ENCODE results near the gene SH3BP2. TPM values are rescaled to one million over a fixed set of nuclear protein-coding genes. Genes with fewer than 3 reads are reported as not detected.

Gene SH3BP2
- polyA plus RNA-seq, 1 donor (not counting 4 experiments of a cell fraction or from before 2014, with no cell fraction given): 11.2 TPM

GRCh38 chr4:2855584-2855983 lies 62.7 kb downstream of the SH3BP2 start:
- FAIRE-seq: no peak
- peaks cover 92% of the 10 kb centered on the region for H3K79me2 ChIP-seq (ENCODE audit: control insufficient read depth, insufficient read depth, low read length)
- no peak overlapping the region for H3K4me3 ChIP-seq (ENCODE audit: control insufficient read depth in 2 of 3, extremely low read depth in 1 of 3, insufficient read depth in 2 of 3, low read depth in 1 of 3, low read length in 3 of 3)
- no peak overlapping the region for H2AFZ ChIP-seq (ENCODE audit: control insufficient read depth, low read length)
- no peak overlapping the region for H3K9ac ChIP-seq (ENCODE audit: control insufficient read depth, extremely low read depth, insufficient read depth, low read length)
- no peak for TF ChIP-seq EZH2 (IDR thresholded peaks at IDR 0.05; ENCODE audit: low read length)
- H3K27ac ChIP-seq (ENCODE audit: control insufficient read depth, insufficient read depth, low read length): no peak overlapping the region
- H3K36me3 ChIP-seq (ENCODE audit: control insufficient read depth in 2 of 2, extremely low read depth in 1 of 2, insufficient read depth in 2 of 2, low read length in 2 of 2): peaks cover 0 to 4% of the 10 kb centered on the region in 2 experiments
- no peak overlapping the region for H3K4me2 ChIP-seq (ENCODE audit: control insufficient read depth, extremely low read depth, insufficient read depth, low read depth, low read length)
- peaks cover 7% of the 10 kb centered on the region for H4K20me1 ChIP-seq (ENCODE audit: control insufficient read depth, extremely low read depth, insufficient read depth, low read length)
- H3K4me1 ChIP-seq (ENCODE audit: control insufficient read depth, extremely low read depth, insufficient read depth, low read length): peaks cover 6% of the 10 kb centered on the region
- DNase-seq (ENCODE audit: low read depth, low spot score): no peak
- no peaks in the 10 kb centered on the region for H3K27me3 ChIP-seq (ENCODE audit: control insufficient read depth, extremely low read depth, insufficient read depth, low read length)
- dilution Hi-C loops (cut with MboI; ENCODE audit: extremely low pct_ligation_motif_present, low sequenced_read_pairs): no loop called here
- no peaks in the 10 kb centered on the region for H3K9me3 ChIP-seq (ENCODE audit: control insufficient read depth, low read depth, low read length)
- H3K9me1 ChIP-seq (ENCODE audit: control insufficient read depth, extremely low read depth, insufficient read depth, low read length): no peaks in the 10 kb centered on the region

GRCh38 chr4:2856266-2856665 lies 63.4 kb downstream of the SH3BP2 start:
- Histone ChIP-seq H3K79me2 (ENCODE audit: control insufficient read depth, insufficient read depth, low read length) (peaks cover 91% of the 10 kb centered on the region), H3K27me3 (ENCODE audit: control insufficient read depth, extremely low read depth, insufficient read depth, low read length) (no peaks in the 10 kb centered on the region), H3K9me3 (ENCODE audit: control insufficient read depth, low read depth, low read length) (no peaks in the 10 kb centered on the region), H3K4me2 (ENCODE audit: control insufficient read depth, extremely low read depth, insufficient read depth, low read depth, low read length) (no peak overlapping the region), H3K4me3 (ENCODE audit: control insufficient read depth in 2 of 3, extremely low read depth in 1 of 3, insufficient read depth in 2 of 3, low read depth in 1 of 3, low read length in 3 of 3) (no peak overlapping the region), H3K9ac (ENCODE audit: control insufficient read depth, extremely low read depth, insufficient read depth, low read length) (no peak overlapping the region), H3K9me1 (ENCODE audit: control insufficient read depth, extremely low read depth, insufficient read depth, low read length) (no peaks in the 10 kb centered on the region), H3K4me1 (ENCODE audit: control insufficient read depth, extremely low read depth, insufficient read depth, low read length) (peaks cover 7% of the 10 kb centered on the region), H3K27ac (ENCODE audit: control insufficient read depth, insufficient read depth, low read length) (no peak overlapping the region), H3K36me3 (ENCODE audit: control insufficient read depth in 2 of 2, extremely low read depth in 1 of 2, insufficient read depth in 2 of 2, low read length in 2 of 2) (peaks cover 0 to 4% of the 10 kb centered on the region in 2 experiments), H2AFZ (ENCODE audit: control insufficient read depth, low read length) (no peak overlapping the region), H4K20me1 (ENCODE audit: control insufficient read depth, extremely low read depth, insufficient read depth, low read length) (peaks cover 7% of the 10 kb centered on the region)
- TF ChIP-seq EZH2 (IDR thresholded peaks at IDR 0.05; ENCODE audit: low read length) (no peak), CTCF (optimal IDR thresholded peaks at IDR 0.05 in 1 of 3, IDR thresholded peaks at IDR 0.05 in 1 of 3, conservative IDR thresholded peaks at IDR 0.05 in 1 of 3; ENCODE audit: extremely low read depth in 1 of 3, insufficient read depth in 2 of 3, low read length in 3 of 3) (no peak)
- dilution Hi-C loops (cut with MboI; ENCODE audit: extremely low pct_ligation_motif_present, low sequenced_read_pairs): no loop called here
- no peak for FAIRE-seq
- DNase-seq (ENCODE audit: low read depth, low spot score): no peak

- Histone ChIP-seq H3K4me3 (ENCODE audit: control insufficient read depth in 2 of 3, extremely low read depth in 1 of 3, insufficient read depth in 2 of 3, low read depth in 1 of 3, low read length in 3 of 3) (no peak overlapping the region), H3K9me1 (ENCODE audit: control insufficient read depth, extremely low read depth, insufficient read depth, low read length) (peaks cover 2% of the 10 kb centered on the region), H3K9ac (ENCODE audit: control insufficient read depth, extremely low read depth, insufficient read depth, low read length) (no peak overlapping the region), H3K36me3 (ENCODE audit: control insufficient read depth in 2 of 2, extremely low read depth in 1 of 2, insufficient read depth in 2 of 2, low read length in 2 of 2) (peaks cover 0 to 4% of the 10 kb centered on the region in 2 experiments), H3K79me2 (ENCODE audit: control insufficient read depth, insufficient read depth, low read length) (peaks cover 94% of the 10 kb centered on the region), H2AFZ (ENCODE audit: control insufficient read depth, low read length) (no peak overlapping the region), H3K9me3 (ENCODE audit: control insufficient read depth, low read depth, low read length) (no peaks in the 10 kb centered on the region), H3K4me1 (ENCODE audit: control insufficient read depth, extremely low read depth, insufficient read depth, low read length) (peaks cover 14% of the 10 kb centered on the region), H4K20me1 (ENCODE audit: control insufficient read depth, extremely low read depth, insufficient read depth, low read length) (peaks cover 13% of the 10 kb centered on the region), H3K27me3 (ENCODE audit: control insufficient read depth, extremely low read depth, insufficient read depth, low read length) (no peaks in the 10 kb centered on the region), H3K27ac (ENCODE audit: control insufficient read depth, insufficient read depth, low read length) (no peak overlapping the region), H3K4me2 (ENCODE audit: control insufficient read depth, extremely low read depth, insufficient read depth, low read depth, low read length) (no peak overlapping the region)
- dilution Hi-C loops (cut with MboI; ENCODE audit: extremely low pct_ligation_motif_present, low sequenced_read_pairs): no loop called here
- FAIRE-seq (no peak), DNase-seq (ENCODE audit: low read depth, low spot score) (no peak)
- TF ChIP-seq CTCF (optimal IDR thresholded peaks at IDR 0.05 in 1 of 3, IDR thresholded peaks at IDR 0.05 in 1 of 3, conservative IDR thresholded peaks at IDR 0.05 in 1 of 3; ENCODE audit: extremely low read depth in 1 of 3, insufficient read depth in 2 of 3, low read length in 3 of 3): no peak
- no peak for TF ChIP-seq EZH2 (IDR thresholded peaks at IDR 0.05; ENCODE audit: low read length)
Observed at GRCh38 chr4:2857349-2857927, 64.6 kb downstream of the SH3BP2 start.

All from keratinocyte (primary cell).